ENCODE measurements around the gene DHRS3. TPM values are rescaled to one million over a fixed set of nuclear protein-coding genes. Genes with fewer than 3 reads are reported as not detected.

The DHRS3 gene
- total and polyA plus RNA-seq, 10 of the 15 experiments (the other 5 are each of a cell fraction or from before 2014, with no cell fraction given): 0.23 to 29.7 (median 1.2) TPM

DNA sequence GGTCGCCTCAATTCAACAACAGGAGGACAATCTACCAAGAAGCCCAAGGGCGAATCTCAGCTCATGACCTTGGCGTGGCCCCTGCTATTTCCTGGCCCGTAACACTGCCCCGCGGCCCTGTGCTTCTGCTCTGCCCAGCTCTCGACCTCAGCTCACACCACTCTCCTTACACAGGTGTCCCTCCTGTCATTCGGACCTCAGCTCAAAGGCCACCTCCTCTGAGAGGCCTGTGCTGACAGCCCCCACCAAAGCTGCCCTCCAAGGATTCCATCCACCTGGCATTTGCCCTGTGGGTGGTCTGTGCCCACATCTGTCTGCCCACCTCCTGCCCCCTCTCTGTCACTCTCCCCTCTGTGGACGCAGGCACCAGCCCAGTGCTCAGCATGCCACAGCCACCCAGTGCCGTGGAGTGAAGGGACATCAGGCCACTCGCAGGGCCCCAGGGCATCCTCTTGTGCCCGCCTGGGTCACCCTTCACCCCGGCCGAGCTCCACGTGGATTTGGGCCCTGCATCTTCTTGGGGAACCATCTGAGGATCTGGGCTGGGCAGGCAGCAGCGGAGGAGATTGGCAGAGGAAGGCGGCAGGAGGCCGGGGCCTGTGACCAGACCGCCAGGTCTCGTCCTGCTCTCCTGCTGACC is 70.3 kb downstream of the DHRS3 start:
- no peaks in the 10 kb centered on the region for H3K27me3 ChIP-seq (replicated peaks in 1 of 2; ENCODE audit: control insufficient read depth in 2 of 2, insufficient read depth in 2 of 2, low read length in 1 of 2)
- H3K79me2 ChIP-seq (ENCODE audit: control insufficient read depth, insufficient read depth, low read length): no peaks in the 10 kb centered on the region
- no peak overlapping the region for H2AFZ ChIP-seq (ENCODE audit: control insufficient read depth, low read depth, low read length)
- CTCF ChIA-PET: no interaction called here
- 41% methylated on average over 20 of the region's 20 CpGs for WGBS (ENCODE audit: insufficient coverage, insufficient replicate concordance, low lambda C conversion rate, missing lambda C conversion rate)
- no peaks in the 10 kb centered on the region for H3K4me1 ChIP-seq (ENCODE audit: control insufficient read depth, insufficient read depth, low read length)
- DNase-seq (ENCODE audit: low read depth, low spot score): no peak
- no peaks in the 10 kb centered on the region for H3K9me3 ChIP-seq (replicated peaks; ENCODE audit: control insufficient read depth, insufficient read depth, low read length)
- no peaks in the 10 kb centered on the region for H3K36me3 ChIP-seq (ENCODE audit: control insufficient read depth in 2 of 2, insufficient read depth in 2 of 2, low read length in 1 of 2)
- RAD21 ChIA-PET (ENCODE audit: unreplicated experiment): no interaction called here
- BruUV-seq (replicated peaks): no TSS peak
- no peak for ATAC-seq
- H3K4me2 ChIP-seq (ENCODE audit: control insufficient read depth, insufficient read depth): no peak overlapping the region
- TF ChIP-seq NRF1 (conservative IDR thresholded peaks at IDR 0.05; ENCODE audit: low read depth, low read length): no peak
- no peak overlapping the region for H3K4me3 ChIP-seq
- in situ Hi-C loops (cut with MboI): loop anchor here (25.0 kb wide), 1 partner anchor 690 kb away; the partner anchor contains the start of gene PRAMEF18
- FAIRE-seq: no peak
- intact Hi-C loops (cut with micrococcal nuclease; ENCODE audit: unreplicated experiment): no loop called here
- H3K9ac ChIP-seq (ENCODE audit: control insufficient read depth, insufficient read depth, low read length): no peak overlapping the region
- H3K27ac ChIP-seq (ENCODE audit: control insufficient read depth, insufficient read depth): no peak overlapping the region
- SMC1A ChIA-PET (ENCODE audit: uncharacterized antibody, unreplicated experiment): no interaction called here
- POLR2A ChIA-PET: no interaction called here
- H4K20me1 ChIP-seq (ENCODE audit: control insufficient read depth, insufficient read depth): no peaks in the 10 kb centered on the region

DNA sequence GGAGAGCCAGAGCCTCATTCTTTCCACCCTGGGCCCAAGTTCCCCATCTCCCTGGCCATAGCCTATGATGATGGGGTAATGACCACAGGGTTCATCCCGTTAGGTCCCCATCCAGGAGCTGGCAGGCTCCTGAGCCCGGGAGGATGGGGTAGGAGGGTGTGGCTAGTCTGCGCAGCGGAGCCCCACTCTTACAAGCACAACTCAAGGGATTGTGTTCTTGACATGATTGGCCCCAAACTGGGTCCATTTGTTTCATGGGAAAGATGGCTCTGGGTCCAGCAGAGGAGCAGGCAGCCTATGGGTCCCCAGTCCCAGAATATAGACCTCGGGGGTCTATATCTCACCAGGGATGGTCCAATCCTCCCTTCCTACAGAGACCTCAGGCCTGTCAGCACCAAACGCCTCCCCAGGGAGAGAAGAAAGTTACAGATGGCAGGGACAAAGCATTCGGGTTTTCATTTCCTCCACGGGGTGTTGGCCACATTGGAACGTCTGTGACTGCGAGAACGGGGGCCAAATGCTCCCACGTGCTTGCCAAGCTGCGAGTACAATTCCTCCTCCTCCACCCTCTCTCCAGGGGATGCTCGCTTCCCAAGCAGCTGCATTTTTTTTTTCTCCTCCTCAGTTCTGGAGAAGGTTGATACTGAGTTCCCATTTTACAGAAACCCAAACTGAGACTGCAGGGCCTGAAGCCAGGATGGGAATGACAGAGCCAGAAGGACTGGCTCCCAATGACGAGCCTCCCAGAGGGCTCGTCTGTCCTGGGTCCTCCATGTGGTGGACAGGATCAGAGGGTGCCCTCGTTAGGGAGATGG is 71.0 kb downstream of the DHRS3 start:
- Histone ChIP-seq H3K9ac (ENCODE audit: control insufficient read depth, insufficient read depth, low read length) (no peak overlapping the region), H2AFZ (ENCODE audit: control insufficient read depth, low read depth, low read length) (no peak overlapping the region)
- RAD21 ChIA-PET (ENCODE audit: unreplicated experiment): no interaction called here

More for the DNA sequence above, 71.0 kb downstream of the DHRS3 start:
- intact Hi-C loops (cut with micrococcal nuclease; ENCODE audit: unreplicated experiment) (no loop called here), in situ Hi-C loops (cut with MboI) (loop anchor here (25.0 kb wide), 1 partner anchor 690 kb away; the partner anchor contains the start of gene PRAMEF18)
- SMC1A ChIA-PET (ENCODE audit: uncharacterized antibody, unreplicated experiment): no interaction called here
- no TSS peak for BruUV-seq (replicated peaks)
- Histone ChIP-seq H3K4me1 (ENCODE audit: control insufficient read depth, insufficient read depth, low read length) (no peaks in the 10 kb centered on the region), H3K79me2 (ENCODE audit: control insufficient read depth, insufficient read depth, low read length) (no peaks in the 10 kb centered on the region), H4K20me1 (ENCODE audit: control insufficient read depth, insufficient read depth) (no peaks in the 10 kb centered on the region), H3K4me2 (ENCODE audit: control insufficient read depth, insufficient read depth) (no peak overlapping the region), H3K27me3 (replicated peaks in 1 of 2; ENCODE audit: control insufficient read depth in 2 of 2, insufficient read depth in 2 of 2, low read length in 1 of 2) (no peaks in the 10 kb centered on the region), H3K9me3 (replicated peaks; ENCODE audit: control insufficient read depth, insufficient read depth, low read length) (no peaks in the 10 kb centered on the region), H3K36me3 (ENCODE audit: control insufficient read depth in 2 of 2, insufficient read depth in 2 of 2, low read length in 1 of 2) (no peaks in the 10 kb centered on the region), H3K4me3 (no peak overlapping the region), H3K27ac (ENCODE audit: control insufficient read depth, insufficient read depth) (no peak overlapping the region)
- ATAC-seq (no peak), FAIRE-seq (no peak), DNase-seq (ENCODE audit: low read depth, low spot score) (no peak)
- WGBS (ENCODE audit: insufficient coverage, insufficient replicate concordance, low lambda C conversion rate, missing lambda C conversion rate): 35% methylated on average over 17 of the region's 17 CpGs
- TF ChIP-seq TARDBP (IDR thresholded peaks at IDR 0.05; ENCODE audit: borderline replicate concordance): no peak
- TF ChIP-seq, protein P1, sequence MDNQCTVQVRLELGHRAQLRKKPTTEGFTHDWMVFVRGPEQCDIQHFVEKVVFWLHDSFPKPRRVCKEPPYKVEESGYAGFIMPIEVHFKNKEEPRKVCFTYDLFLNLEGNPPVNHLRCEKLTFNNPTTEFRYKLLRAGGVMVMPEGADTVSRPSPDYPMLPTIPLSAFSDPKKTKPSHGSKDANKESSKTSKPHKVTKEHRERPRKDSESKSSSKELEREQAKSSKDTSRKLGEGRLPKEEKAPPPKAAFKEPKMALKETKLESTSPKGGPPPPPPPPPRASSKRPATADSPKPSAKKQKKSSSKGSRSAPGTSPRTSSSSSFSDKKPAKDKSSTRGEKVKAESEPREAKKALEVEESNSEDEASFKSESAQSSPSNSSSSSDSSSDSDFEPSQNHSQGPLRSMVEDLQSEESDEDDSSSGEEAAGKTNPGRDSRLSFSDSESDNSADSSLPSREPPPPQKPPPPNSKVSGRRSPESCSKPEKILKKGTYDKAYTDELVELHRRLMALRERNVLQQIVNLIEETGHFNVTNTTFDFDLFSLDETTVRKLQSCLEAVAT (IDR thresholded peaks at IDR 0.05): no peak
- TF ChIP-seq CHD4 (IDR thresholded peaks at IDR 0.05): no peak
- no peak for TF ChIP-seq EP300 (IDR thresholded peaks at IDR 0.05; ENCODE audit: borderline replicate concordance in 1 of 2, control insufficient read depth in 1 of 2, low read depth in 2 of 2, low read length in 2 of 2)
- CTCF ChIA-PET: no interaction called here
- POLR2A ChIA-PET: no interaction called here
